CD4-positive, alpha-beta T cell treated with Interleukin-1 beta for 1 hour (primary cell): ENCODE measurements around the gene PPP2R5C.
"Not testable (repeated sequence)": the region's sequence is repeated elsewhere in the genome, so short reads cannot be mapped to it uniquely, and the experiment has no call there.

Source experiments
- DNase-seq, 2 donors: peaks; one replicate each; pipeline ENCODE4 v3.0.0-alpha.2; 2020 to 2022

Gene PPP2R5C

DNA sequence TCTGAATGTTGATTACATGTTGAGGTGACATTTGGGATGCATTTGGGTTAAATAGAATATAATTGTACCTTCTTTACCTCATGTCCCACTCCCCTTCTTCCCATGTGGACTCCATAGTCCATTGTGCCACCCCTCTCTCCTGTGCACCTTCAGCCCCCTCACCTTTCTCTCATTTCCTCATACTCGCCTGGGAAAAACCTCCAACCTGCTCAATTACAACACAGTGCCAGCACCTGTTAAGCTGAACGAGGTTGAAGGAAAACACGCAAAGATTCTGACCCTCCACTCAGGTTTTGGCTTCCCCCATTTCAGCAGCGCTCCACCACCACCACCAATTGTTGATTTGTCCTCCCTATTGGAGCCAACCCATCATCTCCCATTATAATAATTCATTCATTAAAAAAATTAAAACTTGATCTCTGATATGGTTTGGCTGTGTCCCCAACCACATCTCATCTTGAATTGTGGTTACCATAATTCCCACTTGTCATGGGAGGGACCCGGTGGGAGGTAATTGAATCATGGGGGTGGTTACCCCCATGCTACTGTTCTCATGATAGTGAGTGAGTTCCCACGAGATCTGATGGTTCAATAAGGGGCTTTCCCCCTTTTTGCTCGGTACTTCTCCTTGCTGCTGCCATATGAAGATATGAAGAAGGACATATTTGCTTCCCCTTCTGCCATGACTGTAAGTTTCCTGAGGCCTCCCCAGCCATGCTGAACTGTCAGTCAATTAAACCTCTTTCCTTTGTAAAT, 33.7 kb upstream of the PPP2R5C start:
- no peak for DNase-seq

DNA sequence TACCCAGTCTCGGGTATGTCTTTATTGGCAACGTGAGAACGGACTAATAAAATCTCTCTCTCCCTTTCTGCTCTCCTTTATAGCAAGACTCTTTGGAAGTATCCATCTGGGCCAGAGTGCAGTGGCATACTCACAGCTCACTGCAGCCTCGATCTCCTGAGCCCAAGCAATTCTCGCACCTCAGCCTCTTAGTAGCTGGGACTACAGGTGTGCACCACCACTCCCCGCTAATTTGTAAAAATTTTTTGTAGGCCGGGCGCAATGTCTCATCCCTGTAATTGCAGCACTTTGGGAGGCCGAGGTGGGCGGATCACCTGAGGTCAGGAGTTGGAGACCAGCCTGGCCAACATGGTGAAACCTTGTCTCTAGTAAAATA, 33.2 kb upstream of the PPP2R5C start:
- DNase-seq, result no peak

DNA sequence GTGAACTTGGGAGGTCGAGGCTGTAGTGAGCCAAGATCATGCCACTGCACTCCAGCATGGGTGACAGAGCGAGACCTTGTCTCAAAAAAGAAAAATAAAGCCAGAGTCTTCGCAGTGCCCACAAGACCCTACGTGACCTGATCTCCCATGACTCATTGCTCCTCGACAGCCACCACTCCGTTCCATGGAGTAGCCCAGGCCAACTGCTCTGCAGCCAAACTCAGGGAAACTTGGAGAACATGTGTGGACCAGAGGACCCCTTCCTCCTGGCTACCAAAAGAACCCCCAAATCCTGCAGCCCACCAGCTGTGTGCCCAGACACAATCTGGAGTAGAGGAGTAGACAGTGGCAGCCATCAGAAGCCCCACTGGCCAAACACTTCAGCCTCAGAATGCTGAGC, 32.1 kb upstream of the PPP2R5C start:
- DNase-seq, result no peak

DNA sequence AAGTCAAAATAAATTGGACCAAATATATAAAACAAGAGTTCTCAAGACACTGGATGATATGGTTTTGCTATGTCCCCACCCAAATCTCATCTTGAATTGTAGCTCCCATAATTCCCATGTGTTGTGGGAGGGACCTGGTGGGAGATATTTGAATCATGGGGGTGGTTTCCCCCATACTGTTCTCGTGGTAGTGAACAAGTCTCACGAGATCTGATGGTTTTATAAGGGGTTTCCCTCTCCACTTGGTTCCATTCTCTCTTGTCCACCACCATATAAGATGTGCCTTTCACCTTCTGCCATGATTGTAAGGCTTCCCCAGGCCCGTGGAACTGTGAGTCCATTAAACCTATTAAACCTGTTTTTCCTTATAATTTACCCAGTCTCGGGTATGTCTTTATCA, 31.4 kb upstream of the PPP2R5C start:
- not testable (repeated sequence) for DNase-seq

DNA sequence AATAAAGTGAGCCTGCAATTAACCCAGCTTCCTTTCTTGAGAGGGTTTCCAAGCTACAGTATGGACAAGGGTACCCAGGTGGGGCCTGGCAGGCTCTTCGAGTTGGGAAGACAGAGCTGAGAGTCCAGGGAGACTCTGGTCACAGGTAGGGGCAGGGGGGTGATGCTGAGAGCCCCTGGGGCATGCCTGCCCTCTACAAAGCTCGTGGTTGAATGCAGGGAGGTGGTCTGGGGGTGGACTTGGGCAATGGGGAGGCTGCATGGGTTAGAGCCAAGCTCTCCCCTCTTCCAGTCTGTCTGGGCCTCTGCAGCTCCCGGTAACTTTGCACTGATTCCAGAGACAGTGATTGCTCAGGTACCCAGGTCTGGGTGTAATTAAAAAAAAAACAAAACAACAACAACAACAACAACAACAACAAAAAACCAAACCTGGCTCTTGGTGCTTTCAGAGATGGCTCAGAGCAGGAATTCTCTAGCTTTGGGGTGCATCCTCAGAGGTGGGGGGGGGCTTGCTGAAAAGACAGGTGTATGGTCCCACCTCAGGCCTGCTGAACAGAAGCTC, 30.8 kb upstream of the PPP2R5C start:
- DNase-seq, result no peak

DNA sequence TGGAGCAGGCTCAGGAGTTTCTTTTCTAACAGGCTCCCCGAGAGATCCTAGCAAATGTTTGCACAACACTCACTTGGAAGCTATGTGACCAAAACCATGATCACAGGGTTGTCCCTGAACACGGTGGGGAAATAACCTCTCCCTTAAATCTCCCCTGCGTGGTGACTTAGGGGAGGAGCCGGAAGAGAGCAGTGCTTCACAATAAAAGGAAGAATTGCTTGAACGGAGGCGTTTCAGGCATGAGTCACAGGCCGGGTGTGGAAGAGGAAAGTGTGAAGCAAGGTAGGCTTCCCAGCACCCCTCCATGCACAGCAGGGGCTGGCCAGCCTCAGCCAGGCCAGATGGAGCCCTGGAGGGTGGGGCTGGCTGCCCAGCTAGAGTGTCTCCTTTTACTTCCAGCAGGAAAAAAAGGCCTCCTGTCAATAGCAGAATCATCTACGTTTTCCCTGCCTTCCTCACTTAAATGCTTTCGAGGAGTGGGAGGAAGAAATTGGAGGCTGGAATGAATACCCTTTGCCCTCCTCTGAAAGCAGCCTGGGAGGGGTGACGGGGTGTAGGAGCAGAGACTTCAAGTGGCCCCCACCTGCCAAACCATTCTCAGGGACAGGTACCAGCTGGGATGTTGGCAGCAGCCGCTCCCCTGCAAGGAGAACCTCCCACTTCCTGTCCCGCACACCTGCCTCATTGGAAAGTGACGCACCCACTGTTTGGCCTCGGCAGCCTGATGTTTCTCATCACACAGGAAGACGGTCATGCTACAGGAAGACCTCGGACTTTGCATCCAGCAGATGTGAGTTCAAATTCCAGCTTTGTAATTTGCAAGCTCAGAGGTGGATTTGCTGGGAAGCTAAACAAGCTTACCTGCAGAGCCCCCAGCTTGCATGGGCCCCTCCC, 30.1 kb upstream of the PPP2R5C start:
- DNase-seq, result peak; percentile 87

DNA sequence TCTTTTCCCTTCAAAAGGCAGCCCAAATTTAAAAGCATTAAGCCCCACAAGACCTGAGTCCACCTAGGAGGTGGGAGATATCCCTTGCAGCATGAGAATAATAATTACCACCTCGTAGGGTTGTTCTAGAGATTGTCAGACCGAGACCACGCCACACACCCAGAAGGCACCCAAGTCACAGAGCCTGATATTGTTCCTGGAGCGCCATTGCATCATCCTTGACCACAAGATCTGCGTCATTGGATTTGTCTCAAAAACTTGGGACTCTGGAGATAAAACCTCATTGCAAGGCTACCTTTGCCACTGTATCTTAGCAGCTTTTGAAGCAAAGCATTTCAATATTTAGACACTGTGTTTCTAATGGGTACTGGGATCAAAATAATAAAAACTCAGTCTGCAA, 29.4 kb upstream of the PPP2R5C start:
- DNase-seq, result no peak

DNA sequence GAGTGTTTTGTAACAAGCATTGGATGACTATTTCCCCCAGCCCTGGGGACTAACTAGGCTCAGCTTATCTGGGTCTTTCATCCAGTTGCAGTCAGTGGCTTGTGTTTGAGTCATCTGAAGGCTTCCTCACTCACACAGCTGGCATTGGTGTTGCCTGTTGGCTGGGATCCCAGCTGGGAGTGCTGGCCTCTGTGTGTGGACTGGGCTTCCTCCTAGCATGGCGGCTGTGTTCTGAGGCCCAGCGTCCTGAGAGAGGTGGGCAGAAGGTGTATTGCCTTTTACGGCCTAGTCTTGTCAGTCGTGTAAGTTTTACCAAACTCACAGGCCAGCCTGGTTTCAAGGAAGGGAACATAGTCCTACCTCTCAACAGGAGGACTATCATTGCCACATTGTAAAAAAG, 28.3 kb upstream of the PPP2R5C start:
- DNase-seq, result no peak

DNA sequence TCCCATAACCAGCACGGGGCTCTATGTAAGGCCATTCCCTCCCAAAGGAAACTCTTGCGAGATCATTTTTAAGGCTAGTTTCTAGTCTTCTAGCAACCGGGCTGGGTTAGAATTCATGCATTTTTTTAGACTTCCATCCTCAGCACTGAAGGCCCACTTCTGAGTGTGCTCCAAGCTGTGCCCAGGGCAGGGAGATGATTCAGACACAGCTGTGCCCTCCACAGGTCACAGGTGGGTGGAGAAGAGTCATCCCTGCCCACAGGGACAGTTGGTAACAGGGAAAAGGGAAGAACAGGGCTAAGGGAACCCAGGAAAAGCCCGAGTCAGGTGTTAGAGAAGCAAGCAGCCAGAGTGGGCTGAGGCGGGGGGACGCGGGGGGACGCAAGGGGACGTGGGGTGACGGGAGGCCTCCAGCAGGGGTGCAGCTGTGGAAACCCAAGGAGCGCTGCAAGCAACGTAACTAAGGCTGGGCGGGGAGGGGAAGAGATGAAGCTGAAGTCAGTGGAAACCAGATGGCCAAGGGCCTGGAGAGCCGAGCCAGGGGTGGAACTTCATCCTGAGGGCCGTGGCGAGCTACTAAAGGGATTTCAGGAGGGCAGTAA, 27.2 kb upstream of the PPP2R5C start:
- no peak for DNase-seq

DNA sequence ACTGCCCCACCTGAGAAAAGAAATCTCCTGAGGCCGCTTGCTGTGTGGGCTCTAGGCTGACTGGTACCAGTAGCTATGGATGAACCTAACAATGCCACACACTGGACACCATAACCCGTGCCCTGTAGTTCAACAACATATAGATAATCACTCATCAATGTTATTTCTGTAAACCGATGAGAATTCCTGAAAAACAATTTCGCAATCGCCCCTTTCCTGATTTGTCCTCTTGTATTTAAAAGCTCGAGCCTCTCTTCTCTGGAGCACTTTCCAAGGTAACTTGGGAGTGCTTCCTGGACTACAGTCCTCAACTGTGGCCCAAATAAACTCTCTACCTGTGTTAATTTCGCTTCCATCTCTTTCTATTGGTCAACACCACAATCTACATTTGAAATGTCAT, 26.1 kb upstream of the PPP2R5C start:
- no peak for DNase-seq

DNA sequence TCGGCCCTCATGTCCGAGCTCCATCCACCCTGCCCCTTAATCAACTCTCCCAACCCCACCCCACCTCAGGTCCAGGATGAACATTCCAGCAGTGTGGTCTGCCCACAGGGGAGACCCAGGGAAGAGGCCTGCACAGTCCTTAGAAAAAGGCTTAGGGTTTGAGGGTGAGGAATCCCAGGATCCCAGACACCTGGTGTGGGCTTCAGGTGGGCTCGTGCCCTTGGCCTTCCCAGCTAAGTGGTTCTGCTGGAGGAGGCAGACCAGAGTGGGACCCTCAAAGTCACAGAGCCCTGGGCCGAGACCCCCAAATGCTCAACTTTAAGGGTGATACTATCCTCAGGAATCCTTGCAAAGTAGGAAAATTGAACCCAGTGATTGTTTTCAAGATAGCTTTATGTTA, 25.4 kb upstream of the PPP2R5C start:
- no peak for DNase-seq

DNA sequence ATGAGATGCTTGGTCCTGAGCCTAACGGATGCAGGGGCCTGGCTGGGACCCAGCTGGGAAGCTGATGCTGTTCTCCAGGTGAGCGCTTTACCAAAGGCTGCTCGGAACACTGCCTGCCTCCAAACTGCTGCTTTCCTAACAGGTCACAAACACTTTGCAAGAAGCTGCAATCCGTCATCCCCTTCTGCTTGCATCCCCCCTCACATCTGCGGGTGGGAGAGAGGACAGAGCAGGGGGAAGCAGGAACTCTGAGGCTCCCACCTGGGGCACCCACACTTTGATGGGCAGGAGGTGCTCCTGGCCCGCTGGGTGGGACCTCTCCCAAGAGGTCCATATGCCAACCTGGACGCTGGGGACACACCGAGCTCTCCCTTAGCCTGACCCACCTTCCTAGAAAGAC, 24.9 kb upstream of the PPP2R5C start:
- no peak for DNase-seq

DNA sequence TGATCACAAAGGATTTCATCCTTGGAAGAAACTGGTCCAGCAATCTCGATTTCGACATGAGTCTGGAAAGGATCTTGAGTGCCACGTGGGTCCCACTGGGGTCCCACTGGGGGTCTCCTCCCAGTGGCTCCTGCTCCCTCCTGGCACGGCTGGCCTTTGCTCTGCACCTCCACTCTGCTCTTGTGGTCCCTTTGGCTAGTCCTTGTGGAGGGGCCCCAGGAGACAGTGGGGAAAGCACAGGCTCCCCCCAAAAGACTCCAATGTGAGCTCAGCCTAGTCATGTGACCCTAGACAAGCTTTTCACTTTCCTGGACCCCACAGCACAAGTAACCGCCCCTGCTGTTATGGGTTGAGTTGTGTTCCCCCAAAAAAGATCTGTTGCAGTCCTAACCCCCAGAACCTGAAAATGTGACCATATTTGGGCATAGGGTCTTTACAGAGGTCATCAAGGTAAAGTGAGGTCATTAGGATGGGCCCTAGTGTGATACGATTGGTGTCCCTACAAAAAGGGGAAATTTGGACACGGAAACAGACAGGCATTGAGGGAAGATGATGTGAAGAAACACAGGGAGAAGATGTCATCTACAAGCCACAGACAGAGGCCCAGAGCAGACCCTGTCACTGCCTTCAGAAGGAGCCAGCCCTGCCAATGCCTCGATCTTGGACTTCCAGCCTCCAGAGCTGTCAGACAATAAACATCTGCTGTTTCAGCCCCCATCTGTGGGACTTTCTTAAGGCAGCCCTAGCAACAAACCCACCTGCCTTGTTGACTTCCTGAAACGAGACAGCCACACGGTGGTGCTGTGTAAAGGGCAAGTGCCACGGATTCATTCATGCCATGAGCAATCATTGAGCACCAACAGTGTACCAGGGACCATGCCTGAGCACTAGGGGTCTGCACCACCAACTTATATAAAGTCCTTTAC, 23.8 kb upstream of the PPP2R5C start:
- DNase-seq, result peak; percentile 34 to 46

DNA sequence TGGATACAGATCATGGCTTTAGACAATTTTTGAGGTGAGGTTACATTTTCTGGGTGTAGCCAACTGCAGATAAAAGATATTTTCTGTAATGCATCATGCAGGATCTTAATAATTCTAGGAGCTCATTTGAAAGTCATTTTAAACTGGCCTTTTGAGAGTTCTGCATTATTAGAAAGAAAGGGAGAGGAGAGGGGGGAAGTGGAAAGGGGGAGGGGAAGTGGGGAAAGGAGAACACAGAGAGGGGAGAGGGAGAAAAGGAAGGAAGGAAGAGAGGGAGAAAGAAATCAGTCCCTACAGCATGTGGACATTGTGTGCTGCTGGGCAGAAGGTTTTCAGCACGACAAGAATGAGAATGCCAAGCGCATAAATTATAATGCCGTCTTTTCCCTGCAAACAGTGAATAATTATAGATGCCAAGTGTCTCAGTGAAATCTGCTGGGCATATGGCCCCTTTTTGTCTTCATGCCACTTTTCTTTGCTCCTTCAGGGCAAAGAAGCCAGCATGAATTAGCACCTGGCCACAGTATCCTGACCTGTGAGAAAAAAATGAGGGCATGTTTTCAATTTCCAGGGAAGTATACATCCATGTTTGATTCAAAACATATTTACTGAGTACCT, 22.7 kb upstream of the PPP2R5C start:
- no peak for DNase-seq

DNA sequence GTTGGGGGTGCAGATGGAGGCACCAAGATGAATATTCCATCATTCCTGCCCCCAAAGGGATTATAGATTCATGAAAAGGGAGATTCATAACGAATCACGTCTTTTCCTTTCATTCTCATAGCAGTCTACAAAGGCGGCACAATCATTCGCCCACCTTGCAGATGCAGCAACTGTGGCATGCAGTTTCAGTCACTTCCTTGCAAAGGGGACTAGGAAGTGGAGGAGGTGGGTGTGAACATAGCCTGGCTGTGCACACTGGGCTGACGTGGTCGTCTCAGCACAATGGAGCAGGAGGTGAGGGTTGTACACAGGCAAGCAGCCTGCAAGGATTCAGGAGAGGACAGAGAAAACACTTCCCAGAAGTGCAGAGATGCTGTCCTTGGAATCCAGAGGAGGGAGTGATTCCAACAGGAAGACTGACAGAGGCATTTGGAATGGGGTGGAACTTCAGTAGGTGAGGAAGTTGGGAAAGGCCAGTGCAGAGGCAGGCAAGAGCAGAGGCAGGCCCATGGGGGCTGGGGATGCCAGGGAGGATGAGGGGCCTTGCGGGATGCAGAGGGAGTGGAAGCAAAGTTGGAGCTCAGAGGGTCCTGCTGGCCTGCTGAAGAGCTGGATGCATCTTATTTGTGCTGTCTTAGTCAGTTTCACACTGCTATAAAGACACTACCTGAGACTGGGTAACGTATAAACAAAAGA, 21.9 kb upstream of the PPP2R5C start:
- no peak for DNase-seq

DNA sequence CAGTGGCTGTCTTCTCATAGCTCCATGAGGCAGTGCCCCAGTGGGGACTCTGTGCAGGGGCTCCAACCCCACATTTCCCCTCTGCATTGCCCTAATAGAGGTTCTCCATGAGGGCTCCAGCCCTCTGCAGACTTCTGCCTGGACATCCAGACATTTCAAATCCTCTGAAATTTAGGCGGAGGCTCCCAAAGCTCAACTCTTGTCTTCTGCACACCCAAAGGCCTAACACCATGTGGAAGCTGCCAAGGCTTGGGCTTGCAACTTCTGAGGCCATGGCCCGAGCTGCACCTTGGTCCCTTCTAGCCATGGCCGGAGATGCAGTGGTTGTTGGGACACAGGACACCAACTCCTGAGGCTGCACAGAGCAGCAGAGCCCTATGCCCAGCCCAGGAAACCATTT, 20.5 kb upstream of the PPP2R5C start:
- DNase-seq, result no peak

DNA sequence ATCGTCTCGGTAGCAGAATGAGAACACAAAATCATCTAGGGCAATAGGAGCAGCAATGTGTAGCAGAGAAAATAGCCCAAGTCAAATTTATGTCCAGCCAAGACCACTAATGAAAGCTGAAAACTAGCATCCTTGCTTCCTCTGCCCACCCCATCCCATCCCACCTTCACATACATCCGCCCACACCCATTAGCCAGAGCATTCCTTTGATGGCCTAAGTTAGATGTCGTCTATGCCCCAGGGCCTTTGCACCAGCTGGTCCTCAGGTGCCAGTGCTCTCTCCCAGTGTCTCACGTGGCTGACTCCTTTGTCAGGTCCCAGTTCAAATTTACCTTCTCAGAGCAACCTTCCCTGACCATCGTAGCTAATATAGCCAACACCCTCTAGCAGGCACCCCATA, 17.8 kb upstream of the PPP2R5C start:
- no peak for DNase-seq

DNA sequence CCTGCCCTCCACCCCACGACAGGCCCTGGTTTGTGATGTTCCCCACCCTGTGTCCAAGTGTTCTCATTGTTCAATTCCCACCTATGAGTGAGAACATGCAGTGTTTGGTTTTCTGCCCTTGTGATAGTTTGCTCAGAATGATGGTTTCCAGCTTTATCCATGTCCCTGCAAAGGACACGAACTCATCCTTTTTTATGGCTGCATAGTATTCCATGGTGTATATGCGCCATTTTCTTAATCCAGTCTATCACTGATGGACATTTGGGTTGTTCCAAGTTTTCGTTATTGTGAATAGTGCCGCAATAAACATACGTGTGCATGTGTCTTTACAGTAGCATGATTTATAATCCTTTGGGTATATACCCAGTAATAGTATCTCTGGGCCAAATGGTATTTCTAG, 17.1 kb upstream of the PPP2R5C start:
- not testable (repeated sequence) for DNase-seq

DNA sequence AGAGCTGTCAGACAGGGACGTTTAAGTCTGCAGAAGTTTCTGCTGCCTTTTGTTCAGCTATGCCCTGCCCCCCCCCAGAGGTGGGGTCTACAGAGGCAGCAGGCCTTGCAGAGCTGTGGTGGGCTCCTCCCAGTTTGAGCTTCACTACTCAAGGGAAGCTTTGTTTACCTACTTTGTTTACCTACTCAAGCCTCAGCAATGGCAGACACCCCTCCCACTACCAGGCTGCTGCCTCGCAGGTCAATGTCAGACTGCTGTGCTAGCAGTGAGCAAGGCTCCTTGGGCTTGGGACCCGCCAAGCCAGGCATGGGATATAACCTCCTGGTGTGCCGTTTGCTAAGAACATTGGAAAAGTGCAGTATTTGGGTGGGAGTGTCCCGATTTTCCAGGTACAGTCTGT, 11.8 kb upstream of the PPP2R5C start:
- not testable (repeated sequence) for DNase-seq

DNA sequence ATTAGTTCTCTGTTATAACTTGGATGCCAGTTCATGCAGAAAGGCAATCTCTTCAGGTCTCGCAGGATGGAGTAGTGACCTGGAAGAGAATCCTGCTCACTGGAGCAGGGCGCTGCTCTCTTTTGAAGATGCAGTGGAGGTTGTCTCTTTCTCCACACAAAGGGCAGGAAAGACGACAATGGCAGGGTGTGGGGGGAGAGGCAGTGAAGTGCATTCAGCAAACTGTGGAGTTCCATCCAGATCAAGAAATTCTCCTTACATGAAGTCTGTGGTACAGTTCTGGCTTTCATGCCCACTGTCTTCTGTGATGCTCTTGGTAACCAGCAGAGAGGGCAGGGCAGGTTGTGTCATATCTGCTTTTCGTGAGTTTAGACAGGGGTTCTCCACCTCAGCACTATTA, 6.6 kb upstream of the PPP2R5C start:
- no peak for DNase-seq

DNA sequence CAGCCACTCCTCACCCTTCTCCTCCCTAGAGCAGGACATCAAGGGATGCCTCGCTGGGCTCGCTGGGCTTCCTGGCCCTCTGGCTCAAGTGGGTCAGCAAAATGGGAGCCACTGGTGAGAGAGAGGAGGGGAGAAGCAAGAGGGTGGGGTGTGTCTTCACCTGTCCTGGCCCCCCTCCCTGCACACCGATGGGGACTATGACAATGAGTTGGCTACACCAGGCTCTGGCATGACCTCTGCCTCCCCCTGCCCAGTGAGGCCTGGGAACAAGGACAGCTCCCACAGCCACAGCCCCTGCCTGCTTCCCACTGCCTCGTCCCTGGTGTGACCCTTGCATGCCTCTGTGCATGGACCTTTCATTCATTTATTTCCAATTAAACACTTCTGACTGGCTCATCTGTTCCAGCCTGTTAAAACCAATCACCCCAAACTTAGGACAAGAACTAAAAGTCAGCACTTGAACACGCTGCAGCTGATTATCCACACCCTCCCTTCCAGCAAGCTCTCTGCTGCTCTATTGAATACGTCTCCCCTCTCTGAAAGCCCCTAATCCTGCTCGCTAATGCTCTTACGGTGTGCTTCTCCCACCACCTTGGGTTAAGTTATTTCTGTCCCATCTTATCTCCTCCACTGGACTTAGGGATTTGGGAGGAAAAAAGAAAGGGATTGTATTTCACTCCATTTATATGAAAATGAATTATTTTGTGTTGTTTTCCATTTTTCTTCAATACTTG, 5.8 kb upstream of the PPP2R5C start:
- DNase-seq, result no peak
